H1 (cell line): ENCODE measurements around the gene TDRD1. TPM values are rescaled to one million over a fixed set of nuclear protein-coding genes. Genes with fewer than 3 reads are reported as not detected.

Source experiments
- BACH1 ChIP-seq: IDR thresholded peaks from 2 replicates; pipeline ENCODE4 v1.6.1; 2012; ENCODE audit warnings: low read length, improper control_type of control experiment
- CTBP2 ChIP-seq: IDR thresholded peaks from 2 replicates; pipeline ENCODE4 v1.7.0; 2011; ENCODE audit warnings: borderline replicate concordance, mild to moderate bottlenecking, moderate library complexity, mixed read lengths, low read length; ENCODE audit not compliant: insufficient read depth, insufficient read length
- RFX5 ChIP-seq: IDR thresholded peaks from 2 replicates; pipeline ENCODE4 v1.6.1; 2011; ENCODE audit warnings: low read depth, low read length, improper control_type of control experiment, borderline replicate concordance
- polyA plus RNA-seq, 7 experiments: library from polyadenylated mRNA; depleted of rRNA in 3 of 7; stranded (reverse) in 5 of 7; unstranded in 2 of 7; fragments of >200 nt in 5 of 7; fragments of 200-250 nt in 2 of 7; gene quantifications; 1 replicate in 5 of 7; 2 replicates in 1 of 7; 4 replicates in 1 of 7; pipeline versions ENCODE4 v1.2.1 to v1.2.3, GENCODE V29; 2011 to 2013; ENCODE audit warnings: missing spikeins in 2 of 7, mixed read lengths in 2 of 7
- total RNA-seq: library from RNA; stranded (reverse); fragmentation: NEBNext Ultra II Directional; extraction: Animal tissue kit (Norgen Biotek cat#: 25700); gene quantifications from 2 replicates; pipeline ENCODE4 v1.2.1, GENCODE V29; 2021

TDRD1 gene
- total and polyA plus RNA-seq, 2 of the 8 experiments (the other 6 are each of a cell fraction or from before 2014, with no cell fraction given) = 0.02 to 0.71 TPM

DNA sequence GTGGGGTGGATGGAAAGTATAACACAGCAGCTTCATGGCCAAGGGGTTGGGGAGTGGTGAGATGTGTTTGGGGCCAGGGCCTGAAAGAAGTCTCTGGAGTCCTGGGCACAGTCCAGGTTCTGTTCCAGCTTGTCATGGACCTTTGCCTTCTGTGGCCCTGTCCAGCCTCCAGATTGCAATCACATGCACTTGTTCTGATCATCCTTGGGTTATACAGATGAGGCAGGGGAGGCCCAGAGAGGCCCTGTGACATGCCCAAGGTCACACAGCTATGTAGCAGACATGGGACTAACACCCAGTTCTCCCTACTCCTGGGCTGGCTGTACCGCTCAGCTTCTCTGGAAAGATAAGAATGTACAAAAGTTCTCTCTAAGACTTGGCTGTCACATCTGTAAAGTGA lies 71.6 kb downstream of the TDRD1 start (continued):
- TF ChIP-seq BACH1 (no peak), RFX5 (no peak), CTBP2 (no peak)
